Right lobe of liver (tissue), 6 donors: ENCODE data around the gene LRFN2. TPM values are rescaled to one million over a fixed set of nuclear protein-coding genes. Genes with fewer than 3 reads are reported as not detected.

Source experiments
- ATAC-seq, 4 donors: fragments of 200-7000 bp; cut with Tn5 transposase; one replicate each; pipeline ENCODE4 v1.9.1; 2020; ENCODE audit warnings: mild to moderate bottlenecking in 4 of 4, moderate library complexity in 4 of 4
- DNase-seq, 3 donors: peaks; one replicate each; pipeline ENCODE4 v3.0.0-alpha.2; 2020
- H3K27ac ChIP-seq, 3 donors: fragments of 200-600 bp; one replicate each; pipeline ENCODE4 v1.8.0; 2022
- H3K27me3 ChIP-seq, 2 donors: fragments of 200-600 bp; one replicate each; pipeline ENCODE4 v1.8.0; 2022
- H3K36me3 ChIP-seq, 4 donors: fragments of 200-600 bp; sonication (generic) in 1 of 4; one replicate each; pipeline versions ENCODE4 v1.5.1 to v1.8.0; 2017 to 2022; ENCODE audit warnings: control low read depth in 1 of 4
- H3K4me1 ChIP-seq, 4 donors: fragments of 200-600 bp; sonication (generic) in 1 of 4; one replicate each; pipeline versions ENCODE4 v1.5.1 to v1.8.0; 2017 to 2022; ENCODE audit warnings: control low read depth in 1 of 4
- H3K4me3 ChIP-seq, 3 donors: fragments of 200-600 bp; one replicate each; pipeline ENCODE4 v1.8.0; 2022
- H3K9me3 ChIP-seq, 4 donors: fragments of 200-600 bp; sonication (generic) in 1 of 4; one replicate each; pipeline versions ENCODE4 v1.5.1 to v1.8.0; 2017 to 2022; ENCODE audit warnings: control low read depth in 1 of 4
- CTCF ChIP-seq, 4 donors: fragments of 200-600 bp in 3 of 4; fragments of 450-650 bp in 1 of 4; IDR thresholded peaks; one replicate each; pipeline versions ENCODE4 v1.5.1 to v1.8.0; 2016 to 2022; ENCODE audit warnings: antibody characterized with exemption in 4 of 4, mild to moderate bottlenecking in 2 of 4
- POLR2A ChIP-seq: fragments of 450-650 bp; IDR thresholded peaks from one replicate; pipeline ENCODE4 v1.6.1; 2017; ENCODE audit warnings: antibody characterized with exemption, mild to moderate bottlenecking
- WGBS: methylation state at CpG from one replicate; pipeline ENCODE4 v1.1.6; 2018; ENCODE audit warnings: low coverage, low lambda C conversion rate; ENCODE audit not compliant: insufficient coverage; ENCODE audit errors: missing lambda C conversion rate; 5-methylcytosine and 5-hydroxymethylcytosine counted together
- intact Hi-C, 2 donors: fragments of 100-400 bp; cut with DNase I; formaldehyde crosslinking; loops; one replicate each; pipeline versions ENCODE4 v1.11.2 to v1.14.1; 2022
- total RNA-seq, 6 experiments: library from RNA; depleted of rRNA in 2 of 6; stranded (reverse); fragments of >200 nt in 2 of 6; fragmentation: NEBNext Ultra II Directional in 3 of 6; extraction: Animal tissue kit (Norgen Biotek cat#: 25700) in 3 of 6; gene quantifications; one replicate each; pipeline versions ENCODE4 v1.1.0 to v1.2.4, GENCODE V29; 2016 to 2023
- donor health status: DM: no; HTN: yes; CAD: no.
- donor health status: DM: no; HTN: no; CAD: no.
- donor health status: DM: no; HTN: no; CAD: no.
- donor health status: DM: no; HTN: yes; CAD: no.
- donor health status: DM: no; HTN: yes; CAD: no.

Gene LRFN2
- total RNA-seq, 6 experiments from 2014 or later = 0.19 TPM; not detected in 5

- Histone ChIP-seq H3K9me3 (no peaks in the 10 kb centered on the region), H3K27ac (no peak overlapping the region), H3K27me3 (no peaks in the 10 kb centered on the region), H3K4me1 (no peaks in the 10 kb centered on the region), H3K36me3 (no peaks in the 10 kb centered on the region), H3K4me3 (no peak overlapping the region)
- 40% methylated on average over 1 of the region's 4 CpGs for WGBS
- no peak for ATAC-seq
- intact Hi-C loops = no loop called here
- DNase-seq = no peak
- no peak for TF ChIP-seq CTCF (IDR thresholded peaks at IDR 0.05)
- TF ChIP-seq POLR2A = no peak
These were observed 238.6 kb downstream of the LRFN2 start for GRCh38 chr6:40348591-40348990.

GRCh38 chr6:40347571-40348011 lies 239.6 kb downstream of the LRFN2 start:
- H3K4me1 ChIP-seq = no peaks in the 10 kb centered on the region
- H3K27me3 ChIP-seq = no peaks in the 10 kb centered on the region
- H3K9me3 ChIP-seq = no peaks in the 10 kb centered on the region
- WGBS = 37% methylated on average over 5 of the region's 5 CpGs
- intact Hi-C loops = no loop called here
- no peak overlapping the region for H3K4me3 ChIP-seq
- TF ChIP-seq CTCF (IDR thresholded peaks at IDR 0.05) = no peak
- TF ChIP-seq POLR2A = no peak
- no peak for DNase-seq
- ATAC-seq = peak in 1 of 4 donors; percentile 14
- H3K36me3 ChIP-seq = no peaks in the 10 kb centered on the region
- no peak overlapping the region for H3K27ac ChIP-seq

GRCh38 chr6:40346246-40346645 lies 240.9 kb downstream of the LRFN2 start:
- Histone ChIP-seq H3K9me3 (no peaks in the 10 kb centered on the region), H3K4me3 (no peak overlapping the region), H3K4me1 (no peaks in the 10 kb centered on the region), H3K36me3 (no peaks in the 10 kb centered on the region), H3K27me3 (no peaks in the 10 kb centered on the region), H3K27ac (no peak overlapping the region)
- intact Hi-C loops = no loop called here
- ATAC-seq (no peak), DNase-seq (no peak)
- TF ChIP-seq CTCF (IDR thresholded peaks at IDR 0.05) (no peak), POLR2A (no peak)
- WGBS = 80% methylated on average over 2 of the region's 6 CpGs

- ATAC-seq (no peak), DNase-seq (no peak)
- H3K27ac ChIP-seq = no peak overlapping the region
- TF ChIP-seq POLR2A (no peak), CTCF (IDR thresholded peaks at IDR 0.05) (no peak)
- no peak overlapping the region for H3K4me3 ChIP-seq
- 82% methylated on average over 4 of the region's 6 CpGs for WGBS
- H3K36me3 ChIP-seq = no peaks in the 10 kb centered on the region
- H3K4me1 ChIP-seq = no peaks in the 10 kb centered on the region
- no peaks in the 10 kb centered on the region for H3K27me3 ChIP-seq
- intact Hi-C loops = no loop called here
- H3K9me3 ChIP-seq = no peaks in the 10 kb centered on the region
These were observed 242.5 kb downstream of the LRFN2 start for GRCh38 chr6:40344566-40345167.
